Stomach smooth muscle (tissue), 2 donors: ENCODE results near the gene ITIH5.

Experiments
- H3K27ac ChIP-seq: one replicate; pipeline ENCODE4 v1.7.0; 2013; ENCODE audit warnings: mild to moderate bottlenecking, low read length, inconsistent platforms
- H3K27me3 ChIP-seq, 2 donors: one replicate each; pipeline ENCODE4 v1.7.0; 2013; ENCODE audit warnings: low read length in 2 of 2; ENCODE audit not compliant: insufficient read depth in 2 of 2, control insufficient read depth in 1 of 2
- H3K36me3 ChIP-seq, 2 donors: one replicate each; pipeline ENCODE4 v1.7.0; 2013; ENCODE audit warnings: low read length in 2 of 2; ENCODE audit not compliant: control insufficient read depth in 2 of 2, insufficient read depth in 2 of 2
- H3K4me1 ChIP-seq: one replicate; pipeline ENCODE4 v1.7.0; 2013; ENCODE audit warnings: low read length; ENCODE audit not compliant: control insufficient read depth, insufficient read depth
- H3K4me3 ChIP-seq, 2 donors: one replicate each; pipeline ENCODE4 v1.7.0; 2013; ENCODE audit warnings: low read length in 2 of 2
- H3K9ac ChIP-seq, 2 donors: one replicate each; pipeline ENCODE4 v1.7.0; 2013; ENCODE audit warnings: low read length in 2 of 2, mild to moderate bottlenecking in 1 of 2
- H3K9me3 ChIP-seq, 2 donors: one replicate each; pipeline ENCODE4 v1.7.0; 2013; ENCODE audit warnings: low read length in 2 of 2; ENCODE audit not compliant: control insufficient read depth in 2 of 2
- donor health status: healthy.
- donor health status: Pancreatic carcinoma.

ITIH5 gene

DNA sequence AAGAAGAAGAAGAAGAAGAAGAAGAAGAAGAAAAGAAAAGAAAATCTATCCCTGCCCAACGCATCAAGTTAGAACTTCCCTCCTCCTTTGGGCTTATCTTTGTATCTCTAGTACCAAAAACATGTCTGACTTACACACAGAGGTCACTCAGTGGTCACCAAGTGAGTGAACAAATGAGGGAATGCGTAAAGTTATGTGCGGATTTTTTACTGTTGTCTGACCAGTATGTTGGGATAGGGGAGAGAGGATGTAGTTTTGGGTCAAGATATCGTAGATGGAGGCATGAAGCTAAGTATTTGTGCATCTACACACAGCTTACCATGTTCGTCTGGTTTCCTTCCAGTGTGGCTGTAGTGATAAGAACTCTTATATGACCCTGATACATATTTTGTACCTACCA, 99.9 kb downstream of the ITIH5 start:
- H3K9ac ChIP-seq: no peak overlapping the region
- H3K4me1 ChIP-seq: peaks cover 16% of the 10 kb centered on the region
- no peak overlapping the region for H3K4me3 ChIP-seq
- no peaks in the 10 kb centered on the region for H3K27me3 ChIP-seq
- H3K27ac ChIP-seq: no peak overlapping the region
- H3K9me3 ChIP-seq: no peaks in the 10 kb centered on the region
- peaks cover 18 to 22% of the 10 kb centered on the region in 2 donors for H3K36me3 ChIP-seq

DNA sequence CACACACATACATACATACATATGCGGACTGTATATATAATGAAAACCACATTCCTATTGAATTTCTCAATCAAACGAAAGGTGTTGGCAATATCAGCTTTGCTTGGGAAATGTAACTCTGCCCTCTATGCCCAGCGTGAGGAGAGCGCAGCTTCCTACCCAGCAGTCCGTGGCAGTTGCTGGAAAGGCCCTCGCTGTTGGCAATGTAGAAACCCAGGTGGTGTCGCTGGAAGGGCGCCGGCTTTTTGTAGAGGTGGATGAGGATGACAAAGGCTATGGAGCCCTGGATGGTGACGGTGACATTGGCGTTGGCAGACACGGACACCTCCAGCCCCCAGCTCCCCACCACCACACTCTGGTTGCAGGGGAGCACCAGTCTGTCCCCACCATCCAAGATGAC, 100.9 kb downstream of the ITIH5 start:
- peaks cover 26% of the 10 kb centered on the region for H3K4me1 ChIP-seq
- H3K9ac ChIP-seq: no peak overlapping the region
- H3K27me3 ChIP-seq: no peaks in the 10 kb centered on the region
- H3K27ac ChIP-seq: no peak overlapping the region
- H3K4me3 ChIP-seq: no peak overlapping the region
- peaks cover 18% of the 10 kb centered on the region in 2 donors for H3K36me3 ChIP-seq
- no peaks in the 10 kb centered on the region for H3K9me3 ChIP-seq

DNA sequence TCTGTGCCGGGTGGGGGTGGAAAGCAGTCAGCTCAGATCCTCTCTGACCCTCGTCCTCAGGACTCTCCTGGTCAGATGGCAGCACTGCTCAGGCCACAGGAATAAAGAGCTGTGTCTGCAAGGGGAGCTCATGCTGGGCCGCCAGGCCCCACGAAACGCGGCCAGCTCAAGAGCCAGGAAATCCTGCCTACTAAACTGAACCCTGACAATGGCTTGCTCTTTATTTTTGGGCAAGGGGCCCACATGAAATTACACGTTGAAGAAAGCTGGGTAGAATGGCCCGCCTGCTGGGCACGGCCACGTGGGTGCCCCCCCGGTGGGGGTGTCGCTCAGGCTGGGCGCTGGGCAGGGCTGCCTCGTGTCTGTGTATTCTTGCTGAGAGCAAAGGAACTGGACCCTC, 103.0 kb downstream of the ITIH5 start:
- Histone ChIP-seq H3K4me1 (peaks cover 28% of the 10 kb centered on the region), H3K4me3 (no peak overlapping the region), H3K27ac (peak overlapping the region; percentile 49)

DNA sequence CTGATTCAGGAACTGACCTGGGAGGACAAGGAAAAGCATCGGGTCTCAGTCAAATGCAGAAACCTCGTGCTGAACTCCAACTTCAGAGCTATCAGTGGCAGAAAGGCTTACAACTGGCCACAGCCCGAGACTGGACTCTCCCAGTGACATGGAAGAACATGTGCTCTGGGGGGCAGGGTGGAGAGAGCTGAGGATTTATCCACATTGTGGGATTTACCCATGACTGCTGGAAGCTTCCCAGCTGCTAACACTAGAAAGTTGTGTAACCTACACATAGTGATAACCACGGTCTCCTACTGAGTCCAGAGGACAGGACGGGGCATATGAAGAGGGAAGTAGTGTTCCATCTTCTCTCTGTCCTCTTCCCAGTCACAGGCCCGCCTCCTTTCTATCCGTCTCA, 103.4 kb downstream of the ITIH5 start:
- H3K27ac ChIP-seq: peak overlapping the region; percentile 49
- no peaks in the 10 kb centered on the region for H3K9me3 ChIP-seq
- peaks cover 9 to 10% of the 10 kb centered on the region in 2 donors for H3K36me3 ChIP-seq
- no peak overlapping the region for H3K4me3 ChIP-seq
- H3K4me1 ChIP-seq: peaks cover 28% of the 10 kb centered on the region
- H3K9ac ChIP-seq: no peak overlapping the region
- no peaks in the 10 kb centered on the region for H3K27me3 ChIP-seq

More for the DNA sequence above, 103.0 kb downstream of the ITIH5 start:
- no peak overlapping the region for H3K9ac ChIP-seq
- no peaks in the 10 kb centered on the region for H3K27me3 ChIP-seq
- H3K36me3 ChIP-seq: peaks cover 10 to 11% of the 10 kb centered on the region in 2 donors
- H3K9me3 ChIP-seq: no peaks in the 10 kb centered on the region

DNA sequence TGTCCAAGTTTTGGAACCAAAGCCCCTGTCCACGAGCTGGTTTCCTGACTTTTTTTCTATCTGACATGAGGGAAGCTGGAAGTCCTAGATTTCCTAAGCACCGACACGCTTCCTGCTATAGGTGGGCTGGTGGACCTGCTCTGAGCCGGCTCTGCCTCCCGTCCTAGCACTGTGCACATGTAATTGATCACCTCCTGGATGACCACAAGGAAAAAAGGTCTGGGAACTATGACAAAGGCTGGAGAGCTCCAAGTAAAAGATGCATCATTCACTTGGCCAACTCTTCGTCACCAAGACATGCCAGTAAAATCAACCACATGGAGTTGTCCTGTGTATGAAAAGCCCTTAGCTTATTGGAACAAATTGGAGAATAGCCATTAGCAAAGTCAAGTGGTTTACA, 104.8 kb downstream of the ITIH5 start:
- Histone ChIP-seq H3K4me1 (peaks cover 32% of the 10 kb centered on the region), H3K4me3 (no peak overlapping the region), H3K27ac (peak overlapping the region; percentile 85), H3K36me3 (peaks cover 6 to 7% of the 10 kb centered on the region in 2 donors), H3K27me3 (no peaks in the 10 kb centered on the region), H3K9me3 (no peaks in the 10 kb centered on the region), H3K9ac (peak overlapping the region in 1 of 2 donors; percentile 64)

DNA sequence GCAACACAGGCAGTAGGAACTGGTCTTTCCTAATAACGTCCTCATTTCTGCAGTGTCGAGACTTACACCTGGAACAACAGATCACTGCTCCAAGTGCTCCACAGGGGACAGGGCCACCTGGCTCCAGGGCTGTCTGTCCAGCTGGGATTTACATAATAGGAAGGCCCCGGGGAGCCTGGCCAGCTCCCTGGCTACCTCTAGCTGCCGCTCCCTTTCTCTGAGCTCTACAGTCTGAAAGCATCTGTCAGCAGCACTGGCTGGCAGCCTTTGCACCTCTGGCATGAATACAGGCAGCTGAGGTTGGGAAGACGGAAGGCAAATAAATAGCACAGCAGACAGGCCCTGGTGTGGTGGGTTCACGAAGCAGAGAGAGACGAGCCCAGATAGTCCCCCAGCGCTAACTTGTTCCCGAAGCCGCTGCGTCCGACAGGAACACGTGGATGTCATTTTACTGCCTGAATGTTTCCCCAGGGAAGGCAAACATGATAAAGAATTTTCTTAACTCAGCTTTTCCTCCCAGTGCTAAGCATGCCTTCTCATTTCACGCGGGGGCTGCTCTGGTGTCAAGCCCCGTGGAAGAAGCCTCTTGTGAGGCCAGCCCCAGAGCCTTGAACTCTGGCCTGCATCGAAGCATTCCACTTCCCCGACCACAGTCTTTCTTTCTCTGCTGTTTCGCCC, 105.4 kb downstream of the ITIH5 start:
- Histone ChIP-seq H3K9me3 (no peaks in the 10 kb centered on the region), H3K27me3 (no peaks in the 10 kb centered on the region), H3K36me3 (peaks cover 6 to 7% of the 10 kb centered on the region in 2 donors), H3K27ac (peak overlapping the region; percentile 85), H3K9ac (peak overlapping the region; percentile 0 to 64), H3K4me1 (peaks cover 32% of the 10 kb centered on the region), H3K4me3 (peak overlapping the region; percentile 27 to 57)

DNA sequence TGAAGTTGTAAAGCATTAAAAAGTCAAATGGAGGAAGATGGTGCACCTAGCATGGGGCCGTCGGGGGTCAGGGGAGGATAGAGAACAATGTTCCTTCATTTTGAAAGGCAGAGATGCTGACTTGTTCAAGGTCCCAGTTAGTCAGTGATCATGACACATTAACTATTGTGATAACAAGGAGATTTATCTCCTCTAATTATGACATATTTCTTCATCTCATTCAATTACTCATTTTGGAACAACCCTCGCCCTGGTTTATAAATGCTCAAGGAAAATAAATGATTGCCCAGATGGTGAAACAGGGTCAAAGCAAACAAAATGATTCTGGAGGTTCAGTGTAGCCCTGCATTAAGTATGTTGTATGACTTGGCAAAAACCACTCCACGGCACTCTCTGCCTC, 106.2 kb downstream of the ITIH5 start:
- Histone ChIP-seq H3K9ac (no peak overlapping the region), H3K9me3 (no peaks in the 10 kb centered on the region), H3K27me3 (no peaks in the 10 kb centered on the region), H3K4me3 (no peak overlapping the region), H3K27ac (peak overlapping the region; percentile 85), H3K4me1 (peaks cover 32% of the 10 kb centered on the region), H3K36me3 (peaks cover 3 to 6% of the 10 kb centered on the region in 2 donors)

DNA sequence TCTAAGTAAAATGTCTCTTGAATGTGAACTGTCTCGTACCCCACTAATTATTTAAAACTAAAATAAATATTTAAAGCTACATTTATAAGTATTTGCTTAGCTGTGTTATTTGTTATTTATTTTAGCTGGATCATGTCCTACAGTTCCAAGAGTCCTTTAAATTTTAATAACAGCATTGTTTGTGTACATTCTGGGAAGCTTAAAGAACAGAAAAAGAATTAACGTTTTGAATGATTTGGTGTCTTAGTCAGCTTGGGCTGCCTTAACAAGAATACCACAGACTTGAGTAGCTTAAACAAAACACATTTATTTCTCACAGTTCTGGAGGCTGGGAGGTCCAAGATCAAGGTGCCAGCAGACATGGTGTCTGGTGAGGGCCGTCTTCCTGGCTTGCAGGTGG, 107.4 kb downstream of the ITIH5 start:
- H3K36me3 ChIP-seq: peaks cover 2% of the 10 kb centered on the region in 2 donors
- no peak overlapping the region for H3K27ac ChIP-seq
- no peaks in the 10 kb centered on the region for H3K27me3 ChIP-seq
- H3K4me1 ChIP-seq: peaks cover 37% of the 10 kb centered on the region
- no peaks in the 10 kb centered on the region for H3K9me3 ChIP-seq
- no peak overlapping the region for H3K9ac ChIP-seq
- H3K4me3 ChIP-seq: no peak overlapping the region

DNA sequence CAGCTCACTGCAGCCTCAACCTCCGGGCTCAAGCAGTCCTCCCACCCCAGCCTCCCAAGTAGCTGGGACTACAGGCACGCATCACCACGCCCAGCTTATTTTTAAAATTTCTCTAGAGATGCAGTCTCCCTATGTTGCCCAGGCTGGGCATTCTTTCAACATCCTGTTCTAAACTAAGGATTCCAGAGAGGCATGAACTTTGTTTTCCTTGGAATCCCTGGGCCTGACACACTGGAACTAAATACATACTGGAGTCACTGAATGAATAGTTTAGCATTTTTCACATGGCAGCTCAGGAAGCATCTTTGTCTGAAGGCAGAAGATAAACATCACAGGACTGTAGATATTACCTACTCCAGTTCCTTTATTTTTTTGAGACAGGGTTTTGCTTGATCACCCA, 108.7 kb downstream of the ITIH5 start:
- Histone ChIP-seq H3K9me3 (no peaks in the 10 kb centered on the region), H3K27me3 (no peaks in the 10 kb centered on the region), H3K9ac (no peak overlapping the region), H3K4me1 (peaks cover 33% of the 10 kb centered on the region), H3K36me3 (no peaks in the 10 kb centered on the region), H3K27ac (no peak overlapping the region), H3K4me3 (no peak overlapping the region)

DNA sequence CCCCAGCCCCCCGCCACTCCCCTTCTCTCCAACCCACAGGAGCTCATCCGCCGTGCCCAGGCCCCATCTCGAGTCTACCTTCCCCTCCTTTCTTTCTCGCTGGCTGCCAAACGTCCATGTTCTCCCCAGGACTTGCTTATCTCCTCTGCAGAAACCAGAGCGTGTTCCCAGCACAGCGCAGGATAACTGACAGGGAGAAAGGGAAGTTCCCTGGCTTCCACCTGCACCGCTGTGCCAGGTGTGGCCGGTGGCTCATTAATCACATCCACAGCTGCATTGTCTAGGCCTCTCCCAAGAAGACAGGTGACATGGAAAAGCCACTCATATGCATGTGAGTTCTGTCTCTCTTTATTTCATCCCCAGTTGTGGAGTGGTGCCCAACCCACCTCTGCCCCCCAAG, 113.2 kb downstream of the ITIH5 start:
- Histone ChIP-seq H3K27me3 (no peaks in the 10 kb centered on the region), H3K4me3 (no peak overlapping the region), H3K36me3 (no peaks in the 10 kb centered on the region), H3K9me3 (no peaks in the 10 kb centered on the region), H3K27ac (no peak overlapping the region), H3K4me1 (peaks cover 45% of the 10 kb centered on the region), H3K9ac (no peak overlapping the region)

DNA sequence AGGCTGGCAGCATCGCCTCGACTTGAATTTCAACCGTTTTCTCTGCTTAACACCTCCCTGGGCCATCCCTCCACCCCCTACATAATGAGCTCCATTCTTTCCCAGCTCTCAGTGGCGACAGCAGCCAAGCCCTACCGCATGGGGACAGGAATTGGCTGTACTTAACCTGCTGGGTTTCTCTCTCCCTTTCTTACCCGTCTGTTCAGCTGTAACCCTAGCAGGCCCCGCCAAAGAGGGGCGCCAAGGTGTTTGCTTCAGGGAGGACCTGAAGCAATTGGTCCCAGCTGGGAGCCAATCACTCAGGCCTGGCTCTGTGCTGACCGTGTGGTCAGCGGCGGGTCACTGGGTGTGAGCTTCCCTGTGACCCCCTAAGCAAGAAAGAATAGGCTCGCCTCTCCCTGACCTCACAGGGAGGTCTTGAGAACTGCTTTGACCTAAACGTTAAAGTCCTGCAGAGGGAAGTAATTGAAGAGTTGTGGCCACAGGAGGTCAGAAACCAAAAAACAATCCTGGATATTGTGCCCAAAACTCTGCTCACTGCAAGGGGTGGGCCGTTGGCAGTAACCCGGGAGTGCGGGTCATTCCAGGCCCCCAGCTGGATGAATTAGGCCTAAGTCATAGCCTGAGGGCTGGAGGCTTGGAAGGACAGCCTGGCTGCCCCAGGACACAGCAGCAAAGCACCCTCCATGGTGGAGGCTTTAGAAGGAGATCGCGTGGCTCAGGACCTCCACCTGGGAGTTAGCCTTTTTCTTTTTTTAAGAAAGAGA, 114.6 kb downstream of the ITIH5 start:
- Histone ChIP-seq H3K4me1 (peaks cover 51% of the 10 kb centered on the region), H3K9ac (no peak overlapping the region), H3K36me3 (no peaks in the 10 kb centered on the region), H3K27ac (peak overlapping the region; percentile 64), H3K4me3 (no peak overlapping the region), H3K9me3 (no peaks in the 10 kb centered on the region), H3K27me3 (no peaks in the 10 kb centered on the region)
